Measurements from ENCODE around the gene PTGFR. TPM values are rescaled to one million over a fixed set of nuclear protein-coding genes. Genes with fewer than 3 reads are reported as not detected.
A peak's percentile ranks its signal among the peaks of the same experiment; 100 is the strongest.

The PTGFR gene
- total RNA-seq, 8 experiments from 2014 or later, result 0.17 to 1.4 (median 0.30) TPM

GRCh38 chr1:78533527-78533926 lies 42.8 kb downstream of the PTGFR start:
- no peak overlapping the region for H3K27ac ChIP-seq
- WGBS, 10 experiments, result 57 to 100% (median 84%) methylated on average over 1 to 4 of the region's 4 CpGs
- no peaks in the 10 kb centered on the region for H3K4me1 ChIP-seq (replicated peaks in 1 of 2)
- peak in 2 of 8 experiments; percentile 46 to 85 for ATAC-seq (replicated peaks in 6 of 8)
- in situ Hi-C loops (cut with MboI; ENCODE audit: low pct_unique_long_range_greater_than_20kb in 2 of 9, low sequenced_read_pairs in 9 of 9, unreplicated experiment in 9 of 9), result no loop called here
- no peak overlapping the region for H3K4me3 ChIP-seq

- H3K4me1 ChIP-seq (replicated peaks in 1 of 2), result no peaks in the 10 kb centered on the region
- no peak overlapping the region for H3K27ac ChIP-seq
- in situ Hi-C loops (cut with MboI; ENCODE audit: low pct_unique_long_range_greater_than_20kb in 2 of 9, low sequenced_read_pairs in 9 of 9, unreplicated experiment in 9 of 9), result no loop called here
- WGBS, 10 experiments, result 70 to 95% (median 89%) methylated on average over 1 of the region's 1 CpG; no CpG with 5 or more reads in 4 of the 10 experiments
- no peak for ATAC-seq (replicated peaks in 6 of 8)
- H3K4me3 ChIP-seq, result no peak overlapping the region
These were observed 44.5 kb downstream of the PTGFR start for GRCh38 chr1:78535286-78535685.

- in situ Hi-C loops (cut with MboI; ENCODE audit: low pct_unique_long_range_greater_than_20kb in 2 of 9, low sequenced_read_pairs in 9 of 9, unreplicated experiment in 9 of 9), result no loop called here
- WGBS, 10 experiments, result 74 to 100% (median 83%) methylated on average over 1 to 2 of the region's 2 CpGs
- no peak overlapping the region for H3K4me3 ChIP-seq
- H3K27ac ChIP-seq, result no peak overlapping the region
- no peaks in the 10 kb centered on the region for H3K4me1 ChIP-seq (replicated peaks in 1 of 2)
- no peak for ATAC-seq (replicated peaks in 6 of 8)
These were observed 45.7 kb downstream of the PTGFR start for GRCh38 chr1:78536427-78536826.

GRCh38 chr1:78540048-78540447 lies 49.3 kb downstream of the PTGFR start:
- peak in 5 of 8 experiments; percentile 46 to 87 (median 79) for ATAC-seq (replicated peaks in 6 of 8)
- Histone ChIP-seq H3K27ac (no peak overlapping the region), H3K4me1 (replicated peaks in 1 of 2) (no peaks in the 10 kb centered on the region), H3K4me3 (no peak overlapping the region)
- 0 to 60% (median 33%) methylated on average over 1 to 2 of the region's 2 CpGs for WGBS, 10 experiments
- in situ Hi-C loops (cut with MboI; ENCODE audit: low pct_unique_long_range_greater_than_20kb in 2 of 9, low sequenced_read_pairs in 9 of 9, unreplicated experiment in 9 of 9), result no loop called here

- ATAC-seq (replicated peaks in 6 of 8), result no peak
- H3K4me1 ChIP-seq (replicated peaks in 1 of 2), result no peaks in the 10 kb centered on the region
- H3K27ac ChIP-seq, result no peak overlapping the region
- in situ Hi-C loops (cut with MboI; ENCODE audit: low pct_unique_long_range_greater_than_20kb in 2 of 9, low sequenced_read_pairs in 9 of 9, unreplicated experiment in 9 of 9), result no loop called here
- no peak overlapping the region for H3K4me3 ChIP-seq
These were observed 50.7 kb downstream of the PTGFR start for GRCh38 chr1:78541479-78541878.

- Histone ChIP-seq H3K27ac (no peak overlapping the region), H3K4me3 (no peak overlapping the region), H3K4me1 (replicated peaks in 1 of 2) (no peaks in the 10 kb centered on the region)
- WGBS, 10 experiments, result 0 to 100% (median 79%) methylated on average over 1 to 3 of the region's 3 CpGs; no CpG with 5 or more reads in 2 of the 10 experiments
- in situ Hi-C loops (cut with MboI; ENCODE audit: low pct_unique_long_range_greater_than_20kb in 2 of 9, low sequenced_read_pairs in 9 of 9, unreplicated experiment in 9 of 9), result no loop called here
- ATAC-seq (replicated peaks in 6 of 8), result peak in 3 of 8 experiments; percentile 62 to 76 (median 73)
These were observed 53.3 kb downstream of the PTGFR start for GRCh38 chr1:78543941-78544643.

GRCh38 chr1:78547081-78547480 lies 56.3 kb downstream of the PTGFR start:
- in situ Hi-C loops (cut with MboI; ENCODE audit: low pct_unique_long_range_greater_than_20kb in 2 of 9, low sequenced_read_pairs in 9 of 9, unreplicated experiment in 9 of 9), result no loop called here
- Histone ChIP-seq H3K4me1 (replicated peaks in 1 of 2) (no peaks in the 10 kb centered on the region), H3K4me3 (no peak overlapping the region), H3K27ac (no peak overlapping the region)
- 20 to 80% (median 56%) methylated on average over 1 of the region's 1 CpG; no CpG with 5 or more reads in 3 of the 10 experiments for WGBS, 10 experiments
- ATAC-seq (replicated peaks in 6 of 8), result no peak

GRCh38 chr1:78549331-78549730 lies 58.6 kb downstream of the PTGFR start:
- no peaks in the 10 kb centered on the region for H3K4me1 ChIP-seq (replicated peaks in 1 of 2)
- no peak for ATAC-seq (replicated peaks in 6 of 8)
- 15 to 86% (median 68%) methylated on average over 2 to 3 of the region's 3 CpGs; no CpG with 5 or more reads in 1 of the 10 experiments for WGBS, 10 experiments
- H3K27ac ChIP-seq, result no peak overlapping the region
- H3K4me3 ChIP-seq, result no peak overlapping the region
- in situ Hi-C loops (cut with MboI; ENCODE audit: low pct_unique_long_range_greater_than_20kb in 2 of 9, low sequenced_read_pairs in 9 of 9, unreplicated experiment in 9 of 9), result no loop called here

GRCh38 chr1:78549891-78550290 lies 59.1 kb downstream of the PTGFR start:
- in situ Hi-C loops (cut with MboI; ENCODE audit: low pct_unique_long_range_greater_than_20kb in 2 of 9, low sequenced_read_pairs in 9 of 9, unreplicated experiment in 9 of 9), result no loop called here
- ATAC-seq (replicated peaks in 6 of 8), result no peak
- 43 to 100% (median 67%) methylated on average over 1 to 3 of the region's 3 CpGs for WGBS, 10 experiments
- Histone ChIP-seq H3K4me1 (replicated peaks in 1 of 2) (no peaks in the 10 kb centered on the region), H3K4me3 (no peak overlapping the region), H3K27ac (no peak overlapping the region)

GRCh38 chr1:78553859-78554258 lies 63.1 kb downstream of the PTGFR start:
- in situ Hi-C loops (cut with MboI; ENCODE audit: low pct_unique_long_range_greater_than_20kb in 2 of 9, low sequenced_read_pairs in 9 of 9, unreplicated experiment in 9 of 9), result no loop called here
- Histone ChIP-seq H3K27ac (no peak overlapping the region), H3K4me3 (no peak overlapping the region), H3K4me1 (replicated peaks in 1 of 2) (no peaks in the 10 kb centered on the region)
- peak in 1 of 8 experiments; percentile 25 for ATAC-seq (replicated peaks in 6 of 8)
- WGBS, 10 experiments, result 20 to 69% (median 50%) methylated on average over 1 to 5 of the region's 5 CpGs; no CpG with 5 or more reads in 3 of the 10 experiments

- no peaks in the 10 kb centered on the region for H3K4me1 ChIP-seq (replicated peaks in 1 of 2)
- in situ Hi-C loops (cut with MboI; ENCODE audit: low pct_unique_long_range_greater_than_20kb in 2 of 9, low sequenced_read_pairs in 9 of 9, unreplicated experiment in 9 of 9), result no loop called here
- no peak overlapping the region for H3K27ac ChIP-seq
- H3K4me3 ChIP-seq, result no peak overlapping the region
- no peak for ATAC-seq (replicated peaks in 6 of 8)
These were observed 64.1 kb downstream of the PTGFR start for GRCh38 chr1:78554840-78555239.

- in situ Hi-C loops (cut with MboI; ENCODE audit: low pct_unique_long_range_greater_than_20kb in 2 of 9, low sequenced_read_pairs in 9 of 9, unreplicated experiment in 9 of 9), result no loop called here
- ATAC-seq (replicated peaks in 6 of 8), result no peak
These were observed 68.9 kb downstream of the PTGFR start for GRCh38 chr1:78559680-78560079.

GRCh38 chr1:78560811-78561210 lies 70.0 kb downstream of the PTGFR start:
- in situ Hi-C loops (cut with MboI; ENCODE audit: low pct_unique_long_range_greater_than_20kb in 2 of 9, low sequenced_read_pairs in 9 of 9, unreplicated experiment in 9 of 9), result no loop called here
- 89 to 100% (median 100%) methylated on average over 1 of the region's 1 CpG; no CpG with 5 or more reads in 4 of the 10 experiments for WGBS, 10 experiments
- ATAC-seq (replicated peaks in 6 of 8), result no peak

More at GRCh38 chr1:78559680-78560079, 68.9 kb downstream of the PTGFR start:
- Histone ChIP-seq H3K27ac (no peak overlapping the region), H3K4me3 (no peak overlapping the region), H3K4me1 (replicated peaks in 1 of 2) (no peaks in the 10 kb centered on the region)

GRCh38 chr1:78561856-78562255 lies 71.1 kb downstream of the PTGFR start:
- H3K4me1 ChIP-seq (replicated peaks in 1 of 2), result no peaks in the 10 kb centered on the region
- no peak overlapping the region for H3K27ac ChIP-seq
- no peak for ATAC-seq (replicated peaks in 6 of 8)
- in situ Hi-C loops (cut with MboI; ENCODE audit: low pct_unique_long_range_greater_than_20kb in 2 of 9, low sequenced_read_pairs in 9 of 9, unreplicated experiment in 9 of 9), result no loop called here
- WGBS, 10 experiments, result 46 to 100% (median 89%) methylated on average over 1 to 2 of the region's 2 CpGs; no CpG with 5 or more reads in 3 of the 10 experiments
- no peak overlapping the region for H3K4me3 ChIP-seq

More at GRCh38 chr1:78560811-78561210, 70.0 kb downstream of the PTGFR start:
- Histone ChIP-seq H3K4me1 (replicated peaks in 1 of 2) (no peaks in the 10 kb centered on the region), H3K27ac (no peak overlapping the region), H3K4me3 (no peak overlapping the region)

Data from motor neuron (in vitro differentiated cells).